CD4-positive, alpha-beta T cell treated with Interleukin-4 for 1 hour (primary cell): Measurements from ENCODE around the gene SLC15A1.
"Not testable (repeated sequence)": the region's sequence is repeated elsewhere in the genome, so short reads cannot be mapped to it uniquely, and the experiment has no call there.

Experiments used
- DNase-seq, 2 donors: peaks; one replicate each; pipeline ENCODE4 v3.0.0-alpha.2; 2020 to 2022

SLC15A1 gene

DNA sequence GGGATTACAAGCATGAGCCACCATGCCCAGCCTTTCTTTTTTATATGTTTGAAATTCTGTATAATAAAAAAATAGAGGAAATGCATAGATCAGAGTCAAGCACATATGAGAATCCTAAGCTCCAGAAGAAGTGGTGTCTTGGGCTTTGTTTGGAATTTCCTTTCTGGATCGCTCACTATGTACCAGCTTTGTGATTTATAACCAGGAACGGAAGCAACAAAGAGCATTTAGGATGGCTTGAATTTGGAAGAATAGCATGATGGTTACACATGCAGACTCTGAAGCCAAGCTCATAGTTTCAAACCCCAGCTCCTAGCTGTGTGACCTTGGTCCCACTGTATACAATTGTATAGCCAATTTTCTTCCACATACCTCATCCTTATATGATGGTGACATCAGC is 28.0 kb upstream of the SLC15A1 start:
- no peak for DNase-seq

GRCh38 chr13:98779695-98780094 is 27.2 kb upstream of the SLC15A1 start:
- DNase-seq: no peak

DNA sequence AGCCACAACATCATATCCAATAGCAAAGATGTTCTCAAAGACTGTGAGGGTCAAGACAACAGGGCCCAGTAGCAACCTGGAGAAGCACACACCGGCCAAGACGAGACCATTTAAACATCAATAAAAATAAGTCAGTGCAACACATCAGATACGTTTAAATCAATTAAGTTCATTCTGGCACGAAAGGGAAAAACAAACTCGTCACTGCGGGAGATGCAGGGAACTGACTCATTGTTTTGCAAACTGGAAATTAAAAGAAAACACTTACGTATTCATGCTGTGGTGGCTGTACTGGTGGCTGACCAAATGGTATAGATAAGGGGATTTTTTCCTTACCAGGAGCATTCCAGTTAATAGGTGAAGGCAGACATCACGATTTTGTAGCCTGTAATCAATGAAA is 26.3 kb upstream of the SLC15A1 start:
- DNase-seq: no peak

- no peak for DNase-seq
Measured at GRCh38 chr13:98776644-98777043, 24.2 kb upstream of the SLC15A1 start.

DNA sequence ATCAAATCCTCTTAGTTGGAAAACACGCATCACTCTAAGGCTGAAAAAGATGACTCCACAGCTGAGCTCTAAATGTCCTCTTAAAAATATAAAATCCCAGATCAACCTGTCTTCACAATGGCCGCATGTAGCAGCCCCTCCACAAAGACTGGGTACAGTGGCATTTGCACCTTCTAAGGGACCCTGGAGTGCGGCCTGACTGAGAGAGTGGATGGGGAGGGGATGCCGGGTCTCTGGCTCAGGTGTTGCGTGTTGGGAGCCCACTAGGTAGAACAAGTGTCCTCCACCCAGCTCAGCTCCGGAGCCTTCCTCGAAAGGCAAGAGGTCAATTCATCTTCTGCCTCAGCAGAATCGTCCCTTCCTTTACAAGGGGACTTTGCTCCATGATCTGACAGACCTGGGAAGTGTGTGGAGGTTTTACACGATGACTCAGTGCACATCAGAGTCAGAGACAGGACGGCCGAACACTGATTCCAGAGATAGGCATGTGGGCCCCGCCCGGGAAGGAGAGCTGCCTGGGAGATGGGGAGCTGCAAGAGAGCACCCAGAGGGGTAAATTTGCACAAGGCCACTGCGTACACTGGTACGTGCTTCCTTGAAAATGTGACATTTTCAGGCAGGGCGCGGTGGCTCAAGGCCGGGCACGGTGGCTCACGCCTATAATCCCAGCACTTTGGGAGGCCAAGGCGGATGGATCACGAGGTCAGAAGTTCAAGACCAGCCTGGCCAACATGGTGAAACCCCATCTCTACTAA is 23.5 kb upstream of the SLC15A1 start:
- DNase-seq: no peak

- no peak for DNase-seq
Measured at GRCh38 chr13:98775386-98775785, 22.9 kb upstream of the SLC15A1 start.

DNA sequence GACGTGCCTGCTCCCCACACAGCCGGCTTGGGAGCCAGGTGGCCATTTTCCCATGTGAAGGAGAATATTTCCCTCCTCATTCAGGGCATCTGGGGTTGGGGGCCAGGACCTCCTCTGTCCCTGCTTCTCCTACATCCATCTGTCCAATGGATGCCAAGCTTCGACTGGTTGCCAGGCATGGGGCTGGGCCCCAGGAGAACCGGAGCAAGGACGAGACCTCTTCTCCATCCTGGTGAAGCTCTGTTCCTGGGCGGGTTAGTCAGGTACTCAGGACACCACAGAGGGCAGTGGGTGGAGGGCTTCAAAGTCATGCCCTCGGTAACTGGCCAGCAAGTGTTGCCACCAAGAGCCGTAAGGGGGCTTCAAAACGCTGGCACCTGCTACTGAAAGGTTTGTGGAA is 22.3 kb upstream of the SLC15A1 start:
- no peak for DNase-seq

DNA sequence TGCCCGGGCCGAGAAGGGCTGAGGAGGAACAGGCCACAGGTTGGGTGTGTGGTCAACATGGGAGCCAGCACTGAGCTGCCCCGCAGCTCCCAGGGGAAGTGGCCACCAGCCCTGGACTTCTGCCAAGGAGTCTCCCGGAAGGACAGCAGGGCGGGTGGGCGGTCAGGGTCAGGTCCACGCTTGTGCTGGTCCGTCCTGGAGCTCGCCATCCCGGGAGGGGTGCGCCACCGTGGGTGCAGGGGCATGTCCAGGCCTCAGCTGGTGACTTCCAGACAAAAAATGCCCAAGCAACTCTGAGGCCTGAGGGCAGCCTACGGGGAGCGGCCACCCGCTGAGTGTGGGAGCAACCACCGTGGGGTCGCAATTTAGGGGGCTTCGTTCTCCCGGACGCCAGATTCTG is 21.4 kb upstream of the SLC15A1 start:
- no peak for DNase-seq

GRCh38 chr13:98772794-98773452 is 20.5 kb upstream of the SLC15A1 start:
- no peak for DNase-seq

DNA sequence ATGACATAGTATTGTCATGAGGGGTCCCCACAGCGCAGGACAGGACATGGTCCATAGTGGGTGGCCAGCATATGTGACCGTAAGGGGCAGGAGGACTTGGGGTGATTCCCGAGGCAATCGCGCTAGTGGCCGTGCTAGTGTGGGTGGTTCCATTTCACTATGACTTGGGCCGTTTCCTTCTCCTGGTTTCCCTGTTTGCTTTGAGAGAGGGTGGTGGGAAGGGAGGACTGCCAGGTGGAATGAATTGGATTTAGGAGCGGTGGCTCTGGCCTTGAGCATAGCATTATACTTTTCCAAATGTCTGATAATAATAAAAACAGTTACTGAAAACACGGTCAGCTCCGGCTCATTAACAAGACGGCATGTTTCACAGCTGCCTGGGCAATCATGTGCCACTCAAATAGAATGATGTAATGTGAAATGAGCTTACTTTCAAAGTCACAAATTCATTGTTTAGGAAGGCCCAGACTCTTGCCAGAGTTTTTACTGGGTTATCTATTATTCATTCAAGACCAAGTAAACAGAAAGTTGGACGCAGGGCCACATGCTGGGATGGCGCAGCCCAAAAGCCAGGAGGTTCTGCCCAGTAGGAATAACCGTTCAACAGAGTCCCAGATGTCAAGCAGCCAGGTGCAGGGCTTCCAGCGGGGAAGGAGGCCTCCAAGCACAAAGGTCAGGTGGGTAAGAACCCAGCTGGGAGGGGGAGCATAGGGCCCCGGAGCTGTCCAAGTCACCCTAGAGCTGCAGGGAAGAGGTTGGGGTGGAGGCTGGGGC is 19.6 kb upstream of the SLC15A1 start:
- DNase-seq: no peak

GRCh38 chr13:98769736-98770135 is 17.3 kb upstream of the SLC15A1 start:
- DNase-seq: no peak

DNA sequence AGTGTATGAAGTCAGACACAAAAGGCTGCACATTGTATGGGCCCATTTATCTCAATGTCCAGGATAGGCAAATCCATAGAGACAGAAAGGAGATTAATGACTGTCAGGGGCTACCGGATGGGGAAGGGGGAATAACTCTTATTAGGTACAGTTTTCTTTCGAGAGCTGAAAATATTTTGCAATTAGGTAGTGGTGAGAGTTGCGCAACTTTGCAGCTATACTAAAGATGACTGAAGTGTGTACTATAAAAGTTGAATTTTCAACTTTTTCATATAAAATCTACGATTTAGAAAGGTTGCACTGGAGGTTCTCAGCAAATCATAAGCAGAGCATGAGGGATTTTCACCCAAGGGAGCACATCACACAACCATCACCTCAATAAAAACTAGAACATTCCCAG is 16.1 kb upstream of the SLC15A1 start:
- DNase-seq: no peak

DNA sequence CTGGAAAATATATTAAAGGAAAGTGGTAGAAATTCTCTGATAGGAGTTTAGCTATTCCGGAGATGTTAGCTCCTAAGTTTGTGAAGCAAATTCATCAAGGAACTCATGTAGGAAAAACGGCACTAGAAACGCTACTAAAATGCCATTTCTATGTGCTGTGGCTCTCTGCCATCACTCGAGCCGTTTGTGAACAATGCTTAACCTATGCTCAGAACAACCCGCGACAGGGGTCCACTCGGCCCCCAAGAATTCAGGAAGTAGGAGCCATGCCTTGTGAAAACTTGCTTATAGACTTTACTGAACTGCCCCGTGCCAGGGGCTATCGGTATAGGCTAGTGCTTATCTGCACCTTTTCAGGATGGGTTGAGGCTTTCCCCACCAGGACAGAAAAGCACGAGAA is 14.2 kb upstream of the SLC15A1 start:
- DNase-seq: no peak

DNA sequence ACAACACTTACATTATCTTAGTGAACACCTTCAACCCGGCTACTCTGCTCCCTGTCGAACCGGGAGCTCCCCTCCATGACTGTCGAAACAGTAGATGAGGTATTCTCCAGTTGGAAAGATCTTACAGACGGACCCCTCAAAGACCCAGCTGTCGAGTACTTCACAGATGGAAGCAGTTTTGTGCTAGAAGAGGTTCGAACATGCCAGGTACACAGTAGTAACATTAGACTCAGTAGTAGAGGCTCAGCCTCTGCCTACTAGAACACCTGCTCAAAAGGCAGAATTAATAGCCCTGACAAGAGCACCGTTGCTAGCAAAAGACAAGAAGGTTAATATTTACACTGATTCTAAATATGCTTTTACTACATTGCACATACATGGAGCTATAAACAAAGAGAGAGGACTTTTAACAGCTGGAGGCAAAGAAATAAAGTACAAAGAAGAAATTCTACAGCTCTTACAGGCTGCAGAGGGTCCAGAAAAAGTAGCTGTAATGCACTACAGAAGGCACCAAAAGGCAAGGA is 13.6 kb upstream of the SLC15A1 start:
- DNase-seq: no peak

- no peak for DNase-seq
Measured at GRCh38 chr13:98761986-98762616, 9.6 kb upstream of the SLC15A1 start.

GRCh38 chr13:98761126-98761985 is 8.9 kb upstream of the SLC15A1 start:
- DNase-seq: no peak

GRCh38 chr13:98755729-98756128 is 3.3 kb upstream of the SLC15A1 start:
- no peak for DNase-seq

DNA sequence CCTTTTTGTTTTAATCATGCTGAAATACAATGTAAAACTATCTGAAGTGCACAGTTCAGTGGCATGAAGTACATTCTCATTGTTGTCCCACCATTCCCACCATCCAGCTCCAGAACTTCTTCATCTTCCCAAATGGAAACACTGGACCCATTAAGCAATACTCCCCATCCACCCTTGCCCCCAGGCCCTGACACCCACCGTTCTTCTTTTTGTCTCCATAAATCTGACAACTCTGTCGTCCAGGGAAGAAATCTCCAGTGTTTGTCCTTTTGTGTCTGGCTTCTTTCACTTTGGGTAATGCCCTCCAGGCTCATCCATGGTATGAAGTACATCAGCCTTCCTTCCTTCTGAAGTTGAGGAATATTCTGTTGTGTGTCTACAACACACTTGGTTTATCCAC is 2.6 kb upstream of the SLC15A1 start:
- DNase-seq: no peak

DNA sequence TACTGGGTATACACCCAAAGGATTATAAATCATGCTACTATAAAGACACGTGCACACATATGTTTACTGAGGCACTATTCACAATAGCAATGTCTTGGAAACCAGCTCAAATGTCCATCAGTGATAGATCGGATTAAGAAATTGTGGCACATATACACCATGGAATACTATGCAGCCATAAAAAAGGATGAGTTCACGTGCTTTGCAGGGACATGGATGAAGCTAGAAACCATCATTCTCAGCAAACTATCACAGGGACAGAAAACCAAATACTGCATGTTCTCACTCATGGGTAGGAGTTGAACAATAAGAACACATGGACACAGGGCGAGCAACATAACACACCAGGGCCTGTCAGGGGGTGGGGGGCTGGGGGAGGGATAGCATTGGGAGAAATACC is 2.0 kb upstream of the SLC15A1 start:
- DNase-seq: not testable (repeated sequence)

DNA sequence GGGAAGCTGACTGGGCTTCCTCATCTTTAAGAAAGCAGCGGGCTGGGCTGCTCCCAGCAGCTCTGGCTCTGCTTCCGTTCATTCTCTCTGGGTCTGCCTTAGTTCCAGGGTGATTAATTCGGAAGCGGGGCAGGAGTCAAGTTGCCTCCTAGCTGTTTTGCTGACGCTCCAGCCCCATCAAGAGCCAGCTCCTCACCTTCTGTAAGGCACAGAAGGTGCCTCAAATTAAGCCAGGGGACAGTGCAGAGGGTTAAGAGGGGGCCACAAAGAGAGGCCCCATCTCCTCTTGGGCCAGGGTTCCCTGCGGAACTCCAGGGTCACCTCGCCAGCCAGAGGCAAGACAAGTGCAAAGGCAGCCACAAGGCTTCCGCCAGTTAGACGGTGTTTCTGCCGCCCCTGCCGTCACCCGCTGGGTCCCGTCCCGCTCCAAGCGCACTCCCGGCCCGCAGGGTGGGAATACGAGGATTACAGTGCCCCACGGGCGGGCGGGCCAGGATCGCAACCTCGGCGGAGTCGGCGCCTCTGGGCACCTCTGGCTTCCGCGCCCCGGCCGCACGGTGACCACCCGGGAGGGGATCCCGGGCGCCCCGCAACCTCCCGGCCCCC is 508 bp downstream of the SLC15A1 start:
- DNase-seq: no peak

DNA sequence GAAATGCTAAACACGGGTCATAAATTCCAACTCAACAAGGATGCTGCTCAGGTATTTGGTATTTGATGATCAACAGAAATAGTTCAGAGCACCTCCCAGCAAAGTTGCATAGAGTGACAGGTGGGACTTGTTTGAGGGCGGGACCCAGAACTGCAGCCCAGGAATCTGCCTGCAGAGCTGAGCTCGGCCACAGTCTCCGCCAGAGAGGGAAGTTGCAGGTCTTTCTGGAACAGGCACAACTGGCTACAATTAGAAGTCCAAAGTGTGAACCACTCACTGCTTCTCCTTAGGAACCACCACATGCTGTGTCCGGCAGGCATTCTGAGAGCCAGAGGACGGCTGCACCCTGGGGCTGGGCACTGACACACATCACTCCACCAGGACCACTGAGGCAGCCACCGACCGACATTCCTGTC is 1.1 kb downstream of the SLC15A1 start:
- DNase-seq: no peak

DNA sequence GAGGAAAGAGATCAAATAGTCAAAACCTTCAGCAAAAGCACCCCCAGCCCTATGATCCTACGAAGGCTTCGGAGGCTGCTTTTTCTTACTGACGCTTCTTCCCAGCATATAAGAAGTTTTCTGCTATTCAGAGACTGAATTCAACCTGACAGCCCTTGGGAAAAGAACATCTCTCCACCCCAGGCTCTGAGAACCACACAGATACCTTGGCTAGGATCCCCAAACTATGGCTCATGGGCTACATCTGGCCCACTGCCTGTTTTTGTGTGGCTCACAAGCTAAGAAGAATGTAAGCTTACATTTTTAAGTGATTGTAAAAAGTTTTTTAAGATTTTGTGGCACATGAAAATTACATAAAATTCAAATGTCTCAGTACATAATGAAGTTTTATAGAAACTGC is 3.0 kb downstream of the SLC15A1 start:
- DNase-seq: no peak
